Stimulated activated CD8-positive, alpha-beta memory T cell treated with anti-CD3 and anti-CD28 coated beads, Interleukin-2, amount 100 ng/mL, for 1 hour (primary cell): ENCODE data around the gene CEBPA.
A peak's percentile ranks its signal among the peaks of the same experiment; 100 is the strongest.

Experiments used
- DNase-seq, 2 donors: peaks; one replicate each; pipeline ENCODE4 v3.0.0-alpha.2; 2020; ENCODE audit warnings: low read depth in 2 of 2

CEBPA gene

GRCh38 chr19:33302175-33302973 lies at the start of gene CEBPA:
TSS of gene CEBPA (minus strand) at chr19:33302534. CDS start at chr19:33302414, 120 bp downstream.
- DNase-seq = peak; percentile 27 to 32

GRCh38 chr19:33350538-33351309 lies 48.4 kb upstream of the CEBPA start:
- no peak for DNase-seq

- no peak for DNase-seq
Observed at GRCh38 chr19:33349319-33350289, 47.3 kb upstream of the CEBPA start.

GRCh38 chr19:33348301-33349010 lies 46.1 kb upstream of the CEBPA start:
- no peak for DNase-seq

- no peak for DNase-seq
Observed at GRCh38 chr19:33347300-33347699, 45.0 kb upstream of the CEBPA start.

DNA sequence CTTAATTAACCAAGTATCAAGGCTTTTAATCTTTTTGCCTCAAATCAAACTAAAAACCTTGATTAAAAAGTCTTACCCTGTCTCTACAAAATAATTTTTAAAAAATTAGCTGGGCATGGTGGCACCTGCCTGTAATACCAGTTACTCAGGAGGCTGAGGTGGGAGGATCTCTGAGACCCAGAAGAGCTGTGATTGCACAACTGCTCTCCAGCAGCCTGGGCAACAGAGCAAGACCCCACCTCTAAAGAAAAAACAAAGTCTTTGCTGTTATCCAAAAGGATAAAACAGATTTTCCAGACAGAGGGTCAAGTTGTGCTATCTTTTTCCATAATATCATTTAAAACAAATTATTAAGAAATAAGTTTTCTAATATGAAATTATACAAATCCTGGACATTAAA lies 44.3 kb upstream of the CEBPA start:
- no peak for DNase-seq

DNA sequence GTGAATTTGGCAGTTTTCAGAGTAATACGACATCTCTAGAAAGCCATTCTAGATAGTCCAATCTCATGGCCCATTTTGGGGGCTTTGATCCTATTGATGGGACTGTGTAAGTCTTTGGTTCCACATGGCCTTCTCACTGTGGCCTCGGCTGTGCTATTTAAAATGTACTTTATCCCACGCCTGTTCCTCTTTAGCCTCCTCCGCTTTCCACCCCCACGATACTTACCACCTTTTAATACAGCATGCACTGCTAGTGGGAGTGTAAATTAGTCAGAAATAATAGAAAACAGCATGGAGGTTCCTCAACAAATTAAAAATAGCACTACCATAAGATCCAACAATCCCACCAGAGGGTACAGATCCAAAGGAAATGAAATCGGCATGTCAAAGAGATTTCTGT lies 42.8 kb upstream of the CEBPA start:
- DNase-seq = no peak

- DNase-seq = no peak
Observed at GRCh38 chr19:33344573-33344925, 42.2 kb upstream of the CEBPA start.

DNA sequence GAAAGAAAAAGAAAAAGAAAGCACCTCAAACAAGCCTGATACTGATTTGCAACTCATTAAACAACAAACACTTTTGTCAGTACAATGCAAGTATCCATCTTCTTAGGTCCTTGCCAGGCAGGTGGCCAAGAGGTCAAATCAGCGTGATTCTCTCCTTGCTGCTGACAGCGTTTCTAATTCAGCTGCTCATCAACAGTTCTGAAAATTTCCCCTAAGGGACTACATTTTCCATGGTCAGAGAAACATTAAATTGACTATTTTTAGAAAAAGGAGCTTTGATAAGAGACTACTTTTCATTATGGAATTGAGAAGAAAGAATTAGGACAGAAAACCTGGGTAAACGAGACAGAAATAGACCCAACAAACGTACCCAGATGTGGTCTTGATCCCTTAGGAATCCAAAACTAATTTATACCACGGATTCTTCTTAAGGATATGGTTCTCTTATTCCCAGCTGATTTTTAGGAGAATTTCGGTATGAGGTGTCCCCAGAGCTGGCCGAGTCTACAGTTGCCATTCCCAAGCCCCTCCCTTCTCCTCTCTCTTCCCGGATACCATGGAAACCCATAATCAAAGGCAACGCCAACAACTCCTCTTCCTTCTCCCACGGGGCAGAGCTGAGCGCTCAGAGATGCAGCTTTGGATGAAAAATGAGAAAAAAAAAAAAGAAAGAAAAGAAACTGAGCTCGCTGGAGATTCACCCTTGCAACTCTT lies 41.7 kb upstream of the CEBPA start:
- DNase-seq = no peak

GRCh38 chr19:33343301-33343700 lies 41.0 kb upstream of the CEBPA start:
- no peak for DNase-seq

- no peak for DNase-seq
Observed at GRCh38 chr19:33340991-33341390, 38.7 kb upstream of the CEBPA start.

DNA sequence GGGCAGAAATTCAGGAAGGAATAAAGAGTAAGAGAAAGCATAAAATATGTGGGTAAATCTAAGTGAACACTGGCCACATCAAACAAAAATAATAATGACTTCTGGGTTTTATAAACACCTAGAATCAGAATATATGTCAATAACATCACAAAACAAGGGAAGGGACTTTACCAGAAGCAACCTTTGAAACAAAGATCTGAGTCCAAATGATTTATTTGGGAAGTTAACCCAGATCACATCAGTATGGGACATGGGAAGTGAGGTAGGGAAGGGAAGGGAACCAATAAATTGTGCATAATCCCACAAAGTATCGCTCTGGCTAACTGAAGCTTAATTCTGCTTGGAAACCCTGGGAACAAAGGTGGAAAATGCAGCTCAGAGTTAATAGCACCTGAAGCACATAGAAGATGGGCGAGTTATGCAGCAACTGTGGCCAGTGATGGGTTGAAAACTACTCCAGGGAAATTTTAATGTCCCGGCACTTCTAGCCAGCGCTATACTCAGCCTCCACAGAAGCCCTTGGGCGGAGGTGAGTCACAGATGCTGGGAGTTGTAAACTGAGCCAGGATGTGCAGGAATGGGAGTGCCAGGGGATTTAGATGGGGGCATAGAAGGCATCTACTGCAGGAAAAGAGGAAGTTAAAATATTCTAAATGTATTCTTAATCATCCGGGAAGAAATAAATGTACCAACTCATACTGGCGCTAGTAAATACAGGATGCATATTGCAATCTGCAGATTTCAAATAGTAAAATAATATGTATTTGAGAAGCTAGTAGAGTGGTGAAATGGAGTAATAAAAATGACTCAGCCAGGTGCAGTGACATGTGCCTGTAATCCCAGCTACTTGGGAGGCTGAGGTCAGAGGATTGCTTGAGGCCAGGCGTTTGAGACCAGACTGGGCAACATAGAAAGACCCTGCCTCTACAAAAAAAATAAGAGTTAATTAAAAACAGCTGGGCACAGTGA lies 37.0 kb upstream of the CEBPA start:
- DNase-seq = no peak

- DNase-seq = no peak
Observed at GRCh38 chr19:33335446-33335845, 33.1 kb upstream of the CEBPA start.

DNA sequence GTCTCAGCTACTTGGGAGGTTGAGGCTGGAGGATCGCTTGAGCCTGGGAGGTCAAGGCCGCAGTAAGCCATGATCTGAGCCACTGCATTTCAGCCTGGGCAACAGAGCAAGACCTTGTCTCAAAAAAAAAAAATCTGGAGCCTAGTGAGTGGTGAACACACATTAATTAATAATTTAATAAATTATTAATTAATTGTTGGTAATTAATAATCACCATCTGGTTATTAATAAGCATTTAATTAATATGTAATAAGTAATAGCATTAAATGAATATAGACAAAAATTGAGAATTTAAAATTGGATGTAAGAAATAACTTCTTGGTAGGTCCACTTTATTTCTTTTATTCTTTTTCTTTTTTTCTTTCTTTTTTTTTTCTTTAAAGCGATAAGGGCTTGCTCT lies 31.9 kb upstream of the CEBPA start:
- DNase-seq = no peak

- DNase-seq = no peak
Observed at GRCh38 chr19:33333642-33334041, 31.3 kb upstream of the CEBPA start.

DNA sequence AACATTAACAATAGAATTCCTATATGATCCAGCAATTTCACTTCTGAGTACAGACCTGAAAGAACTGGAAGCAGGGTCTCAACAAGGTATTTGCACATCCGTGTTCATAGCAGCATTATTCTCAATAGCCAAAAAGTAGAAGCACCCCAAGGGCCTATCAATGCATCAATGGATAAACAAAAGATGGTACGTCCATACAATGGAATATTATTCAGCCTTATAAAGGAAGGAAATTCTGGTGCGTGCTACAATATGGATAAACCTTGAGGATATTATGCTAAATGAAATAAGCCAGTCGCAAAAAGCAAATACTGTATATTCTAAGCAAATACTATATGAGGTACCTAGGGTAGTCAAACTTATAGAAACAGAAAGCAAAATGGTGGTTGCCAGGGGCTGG lies 30.8 kb upstream of the CEBPA start:
- DNase-seq = no peak

DNA sequence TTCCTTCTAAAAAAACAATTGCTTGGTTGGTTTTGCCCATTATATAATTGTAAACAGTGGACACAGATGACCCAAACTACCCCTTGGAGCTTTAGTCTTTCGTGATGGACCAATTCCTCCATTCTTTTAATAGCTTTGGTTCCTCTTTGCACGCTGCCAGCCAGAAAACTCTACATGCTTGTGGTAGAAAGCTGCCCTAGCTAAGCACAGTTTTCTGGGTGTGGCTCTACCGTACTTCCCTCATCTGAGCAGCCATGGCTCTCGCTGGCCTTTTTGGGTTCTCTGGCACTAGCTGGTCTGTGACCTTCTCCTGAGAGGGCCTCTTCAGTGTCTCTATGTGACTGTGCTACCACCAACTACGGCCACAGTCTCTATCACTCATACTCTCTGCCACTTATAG lies 29.9 kb upstream of the CEBPA start:
- DNase-seq = no peak

DNA sequence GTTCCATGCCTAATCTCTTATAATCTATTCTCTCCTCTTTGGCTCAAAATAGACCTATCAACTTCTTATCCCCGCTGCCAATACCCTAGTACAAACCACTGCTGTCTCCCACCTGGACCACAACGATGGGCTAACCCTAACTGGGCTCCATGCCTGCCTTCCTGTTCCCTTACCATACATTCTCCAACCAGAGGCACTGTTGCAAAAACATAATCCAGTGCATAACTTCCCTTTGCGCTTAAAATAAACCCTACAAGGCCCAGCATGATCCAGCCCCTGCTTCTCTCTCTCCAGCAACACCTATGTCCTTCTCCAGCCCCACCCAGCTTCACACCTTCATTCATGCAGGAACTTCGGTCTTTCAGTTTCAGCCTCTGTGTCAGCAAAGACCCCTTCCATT lies 27.4 kb upstream of the CEBPA start:
- DNase-seq = no peak

DNA sequence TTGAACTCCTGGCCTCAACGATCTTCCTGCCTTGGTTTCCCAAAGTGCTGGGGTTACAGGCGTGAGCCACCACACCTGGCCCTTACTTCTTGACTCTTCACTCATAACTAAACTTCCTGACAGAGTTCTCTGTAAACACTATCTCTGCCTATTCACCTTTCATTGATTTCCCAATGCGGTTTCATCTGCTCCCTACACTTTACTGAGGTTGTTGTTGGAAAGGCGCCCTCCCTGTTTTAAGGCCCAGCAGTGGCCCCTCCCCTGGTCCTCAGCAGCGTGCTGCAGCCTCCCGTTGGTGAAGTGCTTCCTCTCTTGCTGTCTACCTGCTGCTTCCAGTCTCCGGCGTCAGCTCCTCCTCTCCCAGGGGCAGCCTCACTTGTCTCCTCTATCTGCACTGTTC lies 26.7 kb upstream of the CEBPA start:
- no peak for DNase-seq

DNA sequence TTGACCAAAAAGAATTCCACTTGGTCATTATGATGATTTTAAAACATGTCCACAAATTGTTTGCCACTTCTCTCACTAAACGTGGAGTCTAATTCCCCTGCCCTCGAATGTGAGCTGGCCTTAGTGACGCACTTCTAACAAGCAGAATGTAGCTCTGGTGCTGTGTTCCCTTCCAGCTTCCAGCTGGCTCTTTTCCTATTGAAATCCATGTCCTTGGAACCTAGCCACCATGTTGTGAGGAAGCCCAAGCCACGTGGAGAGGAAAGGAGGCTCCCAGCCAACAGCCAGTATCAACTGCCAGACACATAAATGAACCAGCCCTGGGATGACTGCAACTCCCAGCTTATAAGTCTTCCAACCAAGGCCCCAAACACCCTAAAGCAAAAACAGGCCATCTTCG lies 23.6 kb upstream of the CEBPA start:
- DNase-seq = no peak
